Loucy (cell line): ENCODE data around the gene SKIC2.
"Not testable (repeated sequence)": the region's sequence is repeated elsewhere in the genome, so short reads cannot be mapped to it uniquely, and the experiment has no call there.

ENCODE experiments used
- H2AFZ ChIP-seq: fragments of 200-600 bp; sonication (generic); 2 replicates; pipeline ENCODE4 v1.6.0; 2016; ENCODE audit warnings: antibody characterized with exemption, mild to moderate bottlenecking, low read length, moderate library complexity
- H3F3A ChIP-seq: fragments of 200-600 bp; 2 replicates; pipeline ENCODE4 v1.6.0; 2016; ENCODE audit warnings: antibody characterized with exemption, low read depth, mild to moderate bottlenecking
- H3K27me3 ChIP-seq: fragments of 200-600 bp; sonication (generic); 2 replicates; pipeline ENCODE4 v1.6.1; 2014; ENCODE audit warnings: low read length, mild to moderate bottlenecking; ENCODE audit not compliant: insufficient read depth, poor library complexity, severe bottlenecking
- H3K36me3 ChIP-seq: fragments of 200-600 bp; sonication (generic); 2 replicates; pipeline ENCODE4 v1.6.1; 2016; ENCODE audit warnings: low read length; ENCODE audit not compliant: insufficient read depth
- H3K4me1 ChIP-seq: fragments of 200-600 bp; sonication (generic); 2 replicates; pipeline ENCODE4 v1.5.1; 2014; ENCODE audit warnings: low read length, mild to moderate bottlenecking; ENCODE audit not compliant: insufficient read depth, poor library complexity, severe bottlenecking
- H3K4me2 ChIP-seq: fragments of 200-600 bp; sonication (generic); 2 replicates; pipeline ENCODE4 v1.6.0; 2014; ENCODE audit warnings: antibody characterized with exemption, low read length, low read depth, mild to moderate bottlenecking; ENCODE audit not compliant: poor library complexity, severe bottlenecking
- H3K4me3 ChIP-seq: fragments of 200-600 bp; sonication (generic); 2 replicates; pipeline ENCODE4 v1.5.1; 2014; ENCODE audit warnings: low read length, mild to moderate bottlenecking, mixed read lengths; ENCODE audit not compliant: poor library complexity, severe bottlenecking
- H3K79me2 ChIP-seq: fragments of 200-600 bp; sonication (generic); 2 replicates; pipeline ENCODE4 v1.6.1; 2014; ENCODE audit warnings: low read length; ENCODE audit not compliant: insufficient read depth
- H3K9ac ChIP-seq: fragments of 200-600 bp; sonication (generic); 2 replicates; pipeline ENCODE4 v1.6.0; 2014; ENCODE audit warnings: mild to moderate bottlenecking, low read depth, low read length, moderate library complexity; ENCODE audit not compliant: poor library complexity, severe bottlenecking
- H3K9me2 ChIP-seq: fragments of 200-600 bp; sonication (generic); replicated peaks from 2 replicates; pipeline ENCODE4 v1.6.1; 2016; ENCODE audit warnings: low read depth, low read length, mixed read lengths
- H3K9me3 ChIP-seq: fragments of 200-600 bp; sonication (generic); 2 replicates; pipeline ENCODE4 v1.6.1; 2014; ENCODE audit warnings: mild to moderate bottlenecking, antibody characterized with exemption, low read length, low read depth; ENCODE audit not compliant: insufficient read depth
- H4K20me1 ChIP-seq: fragments of 200-600 bp; sonication (generic); 2 replicates; pipeline ENCODE4 v1.6.0; 2014; ENCODE audit warnings: antibody characterized with exemption, low read length, mild to moderate bottlenecking; ENCODE audit not compliant: insufficient read depth, poor library complexity, severe bottlenecking

SKIC2 gene

DNA sequence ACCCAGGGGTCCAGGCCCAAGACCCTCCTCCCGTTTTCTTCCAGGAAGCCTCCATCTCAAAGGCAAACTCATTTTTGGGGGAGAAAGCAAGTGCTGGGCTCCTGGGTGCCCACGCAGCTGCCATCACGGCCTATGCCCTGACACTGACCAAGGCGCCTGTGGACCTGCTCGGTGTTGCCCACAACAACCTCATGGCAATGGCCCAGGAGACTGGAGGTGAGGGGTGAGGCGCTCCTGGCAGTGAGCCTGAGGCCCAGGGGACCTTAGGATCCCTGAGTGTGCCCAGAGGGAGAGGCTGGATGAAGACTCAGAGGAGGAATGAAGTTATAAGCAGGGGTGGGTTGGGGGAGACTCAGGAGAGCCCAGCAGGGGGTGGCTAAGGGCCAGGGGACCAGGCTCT lies 37.4 kb downstream of the SKIC2 start:
- not testable (repeated sequence) for H3K9me3 ChIP-seq, H3K27me3 ChIP-seq, H2AFZ ChIP-seq, H3K9ac ChIP-seq, H3K79me2 ChIP-seq, H3K4me3 ChIP-seq, H3K9me2 ChIP-seq, H3F3A ChIP-seq, H3K4me1 ChIP-seq, H3K36me3 ChIP-seq, H4K20me1 ChIP-seq, H3K4me2 ChIP-seq

DNA sequence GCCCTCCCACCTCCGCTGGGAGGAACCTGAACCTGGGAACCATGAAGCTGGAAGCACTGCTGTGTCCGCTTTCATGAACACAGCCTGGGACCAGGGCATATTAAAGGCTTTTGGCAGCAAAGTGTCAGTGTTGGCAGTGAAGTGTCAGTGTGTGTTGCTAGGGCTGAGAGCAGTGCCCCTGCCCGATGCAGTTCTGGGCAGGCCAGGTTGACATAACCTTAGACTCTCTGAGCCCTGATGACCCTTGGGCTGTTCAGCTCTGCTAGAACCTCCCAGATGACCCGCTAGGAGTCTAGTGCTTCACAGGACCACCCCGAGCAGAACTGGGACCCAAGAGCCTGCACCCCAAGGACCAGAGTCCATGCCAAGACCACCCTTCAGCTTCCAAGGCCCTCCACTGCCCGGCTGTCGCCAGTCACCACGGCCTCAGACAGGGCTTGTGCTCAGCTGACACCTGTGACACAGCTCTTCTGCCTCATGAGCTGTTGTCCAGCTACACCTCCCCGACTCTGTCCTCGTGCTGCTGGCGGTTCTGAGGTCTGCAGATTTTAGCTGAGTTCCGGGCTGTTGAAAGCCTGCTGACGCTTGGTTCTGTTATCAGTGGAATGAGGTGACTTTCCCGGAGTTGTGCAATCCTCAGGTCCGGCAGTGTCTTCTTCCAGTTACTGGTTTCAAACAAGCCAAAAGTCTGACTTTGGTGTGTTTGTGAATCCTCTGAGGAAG lies 43.7 kb downstream of the SKIC2 start:
- not testable (repeated sequence) for H4K20me1 ChIP-seq, H2AFZ ChIP-seq

DNA sequence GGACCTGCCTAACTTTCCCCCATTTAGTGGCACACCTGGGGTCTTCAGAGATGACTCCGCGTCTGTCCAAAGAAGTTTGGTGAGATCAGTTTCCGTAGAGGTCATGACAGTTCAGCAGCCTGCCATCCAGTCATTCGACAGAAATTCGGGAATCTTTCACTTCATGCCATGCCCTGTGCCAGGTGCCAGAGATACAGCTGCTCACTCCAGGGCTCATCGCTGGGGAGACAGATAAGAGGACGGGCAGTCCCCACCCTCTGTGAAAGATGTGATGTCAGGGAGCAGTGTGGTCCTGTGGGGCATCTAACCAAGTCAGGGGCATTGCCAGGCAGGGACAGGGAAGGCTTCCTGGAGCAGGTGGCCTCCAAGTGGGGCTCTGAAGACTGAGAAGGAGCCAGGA lies 44.3 kb downstream of the SKIC2 start:
- not testable (repeated sequence) for H3K4me3 ChIP-seq, H2AFZ ChIP-seq, H3K9me2 ChIP-seq, H3K36me3 ChIP-seq, H3K9ac ChIP-seq, H3K4me2 ChIP-seq, H3K79me2 ChIP-seq, H3K4me1 ChIP-seq, H3K9me3 ChIP-seq, H4K20me1 ChIP-seq, H3K27me3 ChIP-seq, H3F3A ChIP-seq

More for the DNA sequence above, 43.7 kb downstream of the SKIC2 start:
- not testable (repeated sequence) for H3K4me3 ChIP-seq, H3K9ac ChIP-seq, H3K9me2 ChIP-seq, H3F3A ChIP-seq, H3K9me3 ChIP-seq, H3K27me3 ChIP-seq, H3K79me2 ChIP-seq, H3K4me1 ChIP-seq, H3K36me3 ChIP-seq, H3K4me2 ChIP-seq

DNA sequence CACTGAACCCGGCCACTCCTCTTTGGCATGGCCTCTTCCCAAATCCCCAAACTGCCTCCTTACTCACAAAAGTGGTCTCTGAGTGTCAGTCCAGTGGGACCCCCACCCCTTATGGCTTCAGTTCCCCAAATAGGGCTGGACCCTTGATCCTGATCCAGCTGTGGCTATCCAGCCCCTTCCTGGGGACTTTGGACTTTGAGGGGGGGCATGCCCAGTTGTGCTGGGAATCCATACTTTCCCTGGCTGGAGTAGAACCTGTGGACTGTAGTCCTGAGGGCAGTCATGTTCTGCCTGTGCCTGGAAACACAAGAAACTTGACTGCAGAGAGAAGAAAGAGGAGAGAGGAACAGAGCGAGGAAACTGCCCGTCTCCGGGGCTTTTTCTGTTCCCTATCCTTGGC lies 45.4 kb downstream of the SKIC2 start:
- H3K4me1 ChIP-seq, H3F3A ChIP-seq, H3K4me2 ChIP-seq, H2AFZ ChIP-seq, H3K36me3 ChIP-seq, H3K4me3 ChIP-seq, H3K9me2 ChIP-seq, H3K9me3 ChIP-seq, H3K27me3 ChIP-seq, H3K79me2 ChIP-seq, H4K20me1 ChIP-seq, H3K9ac ChIP-seq: not testable (repeated sequence)

DNA sequence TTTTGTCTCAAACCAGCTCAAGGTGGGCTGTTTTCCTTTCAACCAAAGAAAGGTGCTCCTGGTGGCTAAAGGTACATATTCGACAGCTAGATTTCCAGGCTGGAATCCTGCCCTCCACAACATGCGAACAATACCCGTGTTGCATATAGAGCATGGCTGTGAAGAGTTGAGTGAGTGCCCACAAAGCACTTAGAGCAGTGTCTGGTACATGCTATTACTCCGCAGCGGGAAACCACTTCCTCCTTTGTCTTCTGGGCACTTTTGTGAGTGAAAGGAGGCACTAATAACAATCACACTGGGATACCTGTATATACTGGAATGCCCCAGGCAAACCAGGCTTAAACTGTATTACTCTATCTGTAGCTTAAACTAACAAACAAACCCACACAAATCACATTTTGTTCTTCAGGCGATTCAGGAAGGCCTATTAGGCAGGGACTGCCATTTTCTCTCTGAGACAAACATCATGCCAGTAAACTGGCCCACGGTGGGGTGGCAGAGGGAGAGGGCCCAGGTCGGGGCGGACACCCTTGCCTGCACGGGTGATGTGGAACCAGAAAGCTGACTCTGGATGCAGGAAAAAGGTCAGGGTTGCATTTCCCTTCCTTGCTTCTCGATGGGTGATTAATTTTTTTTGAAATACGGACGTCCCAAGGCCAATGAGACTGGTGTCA lies 46.0 kb downstream of the SKIC2 start:
- not testable (repeated sequence) for H4K20me1 ChIP-seq, H3K9me3 ChIP-seq, H2AFZ ChIP-seq, H3K36me3 ChIP-seq, H3F3A ChIP-seq, H3K4me3 ChIP-seq, H3K79me2 ChIP-seq, H3K9me2 ChIP-seq, H3K27me3 ChIP-seq, H3K4me2 ChIP-seq, H3K4me1 ChIP-seq, H3K9ac ChIP-seq

DNA sequence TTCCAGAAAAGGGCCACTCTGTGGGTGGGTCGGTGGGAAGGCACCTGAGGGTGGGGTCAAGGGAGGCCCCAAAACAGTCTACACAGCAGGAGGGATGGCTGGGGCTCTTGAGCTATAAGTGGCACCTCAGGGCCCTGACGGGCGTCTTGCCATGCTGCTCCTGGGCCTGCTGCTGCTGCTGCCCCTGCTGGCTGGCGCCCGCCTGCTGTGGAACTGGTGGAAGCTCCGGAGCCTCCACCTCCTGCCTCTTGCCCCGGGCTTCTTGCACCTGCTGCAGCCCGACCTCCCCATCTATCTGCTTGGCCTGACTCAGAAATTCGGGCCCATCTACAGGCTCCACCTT lies 46.5 kb downstream of the SKIC2 start:
- H3K9me3 ChIP-seq, H4K20me1 ChIP-seq, H3F3A ChIP-seq, H3K4me2 ChIP-seq, H3K9me2 ChIP-seq, H3K4me3 ChIP-seq, H3K9ac ChIP-seq, H3K4me1 ChIP-seq, H2AFZ ChIP-seq, H3K27me3 ChIP-seq, H3K79me2 ChIP-seq, H3K36me3 ChIP-seq: not testable (repeated sequence)

DNA sequence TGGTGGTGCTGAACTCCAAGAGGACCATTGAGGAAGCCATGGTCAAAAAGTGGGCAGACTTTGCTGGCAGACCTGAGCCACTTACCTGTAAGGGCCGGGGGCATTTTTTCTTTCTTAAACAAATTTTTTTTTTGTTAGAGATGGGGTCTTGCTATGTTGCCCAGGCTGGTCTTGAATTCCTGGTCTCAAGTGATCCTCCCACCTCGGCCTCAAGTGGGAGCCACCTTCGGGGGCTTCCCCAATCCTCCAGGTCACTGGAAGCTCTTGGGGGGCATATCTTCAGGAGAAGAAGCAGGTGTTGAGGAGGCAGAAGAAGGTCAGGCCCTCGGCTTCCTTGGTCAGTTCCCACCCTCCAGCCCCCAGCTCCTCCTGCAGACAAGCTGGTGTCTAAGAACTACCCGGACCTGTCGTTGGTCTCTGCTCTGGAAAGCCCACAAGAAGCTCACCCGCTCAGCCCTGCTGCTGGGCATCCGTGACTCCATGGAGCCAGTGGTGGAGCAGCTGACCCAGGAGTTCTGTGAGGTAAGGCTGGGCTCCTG lies 47.1 kb downstream of the SKIC2 start:
- not testable (repeated sequence) for H3K9me2 ChIP-seq, H3K4me1 ChIP-seq, H3F3A ChIP-seq, H4K20me1 ChIP-seq, H3K79me2 ChIP-seq, H2AFZ ChIP-seq, H3K9me3 ChIP-seq, H3K4me2 ChIP-seq, H3K36me3 ChIP-seq, H3K9ac ChIP-seq, H3K4me3 ChIP-seq, H3K27me3 ChIP-seq
